B cell (primary cell): ENCODE results near the gene PTPN6. TPM values are rescaled to one million over a fixed set of nuclear protein-coding genes. Genes with fewer than 3 reads are reported as not detected.

Source experiments
- ATAC-seq: fragments of 200-7000 bp; cut with Tn5 transposase; one replicate; pipeline ENCODE4 v1.10.0; 2021; ENCODE audit warnings: low read depth, mild to moderate bottlenecking, moderate number of reproducible peaks, moderate library complexity
- CTCF ChIA-PET: fragments of 350-600 bp; sonication (Branson Sonifier 250); formaldehyde crosslinking; loops from one replicate; lab custom pipeline; 2021; ENCODE audit warnings: antibody characterized with exemption, inconsistent platforms; lab: Charles Lee
- POLR2A ChIA-PET: fragments of 350-600 bp; sonication (Branson Sonifier 250); formaldehyde crosslinking; loops from one replicate; lab custom pipeline; 2021; ENCODE audit warnings: antibody characterized with exemption; lab: Charles Lee
- DNase-seq: peaks from one replicate; pipeline ENCODE4 v3.0.0; 2013
- H2AFZ ChIP-seq: 2 replicates; pipeline ENCODE4 v1.6.1; 2012; ENCODE audit warnings: mild to moderate bottlenecking, low read depth, low read length; ENCODE audit not compliant: insufficient read depth, poor library complexity, severe bottlenecking
- H3K27ac ChIP-seq, 2 donors: 1 replicate in 1 of 2; 2 replicates in 1 of 2; pipeline ENCODE4 v1.5.1; 2012 to 2013; ENCODE audit warnings: low read length in 2 of 2, mild to moderate bottlenecking in 2 of 2, moderate library complexity in 1 of 2
- H3K27me3 ChIP-seq, 4 experiments: fragments of 200-600 bp in 1 of 4; sonication (generic) in 1 of 4; replicated peaks in 1 of 4; 1 replicate in 2 of 4; 2 replicates in 2 of 4; pipeline versions ENCODE4 v1.6.1 to v1.7.0; 2013 to 2016; ENCODE audit warnings: low read length in 3 of 4, mild to moderate bottlenecking in 2 of 4, mixed read lengths in 1 of 4, moderate library complexity in 1 of 4; ENCODE audit not compliant: insufficient read depth in 4 of 4, control insufficient read depth in 3 of 4; ENCODE audit errors: control extremely low read depth in 1 of 4
- H3K36me3 ChIP-seq, 2 experiments: replicated peaks in 1 of 2; 1 replicate in 1 of 2; 2 replicates in 1 of 2; pipeline versions ENCODE4 v1.6.1 to v1.7.1; 2013; ENCODE audit warnings: low read length in 1 of 2; ENCODE audit not compliant: insufficient read depth in 2 of 2, control insufficient read depth in 1 of 2; ENCODE audit errors: control extremely low read depth in 1 of 2, extremely low read depth in 1 of 2
- H3K4me1 ChIP-seq, 2 donors: fragments of 200-600 bp in 1 of 2; sonication (generic) in 1 of 2; 1 replicate in 1 of 2; 2 replicates in 1 of 2; pipeline versions ENCODE4 v1.5.1 to v1.6.1; 2013 to 2017; ENCODE audit warnings: low read length in 2 of 2; ENCODE audit not compliant: control insufficient read depth in 2 of 2, insufficient read depth in 2 of 2
- H3K4me2 ChIP-seq: replicated peaks from 2 replicates; pipeline ENCODE3; 2012; ENCODE audit warnings: mild to moderate bottlenecking, low read depth, low read length; ENCODE audit not compliant: poor library complexity, severe bottlenecking
- H3K4me3 ChIP-seq, 5 experiments: fragments of 200-600 bp in 1 of 5; sonication (generic) in 1 of 5; 1 replicate in 3 of 5; 2 replicates in 2 of 5; pipeline versions ENCODE4 v1.5.1 to v1.7.0; 2011 to 2016; ENCODE audit warnings: low read length in 4 of 5, mild to moderate bottlenecking in 4 of 5, low read depth in 2 of 5, control low read depth in 1 of 5, moderate library complexity in 1 of 5; ENCODE audit not compliant: insufficient read depth in 1 of 5; ENCODE audit errors: control extremely low read depth in 1 of 5, extremely low read depth in 1 of 5
- H3K79me2 ChIP-seq: fragments of 200-600 bp; sonication (generic); one replicate; pipeline ENCODE4 v1.6.0; 2016; ENCODE audit warnings: low read length; ENCODE audit not compliant: control insufficient read depth, insufficient read depth
- H3K9ac ChIP-seq: fragments of 200-600 bp; sonication (generic); 2 replicates; pipeline ENCODE4 v1.6.1; 2017; ENCODE audit warnings: mild to moderate bottlenecking, low read length, moderate library complexity
- H3K9me3 ChIP-seq, 3 donors: one replicate each; pipeline versions ENCODE4 v1.6.1 to v1.7.1; 2013; ENCODE audit warnings: low read length in 2 of 3; ENCODE audit not compliant: control insufficient read depth in 2 of 3, insufficient read depth in 1 of 3; ENCODE audit errors: control extremely low read depth in 1 of 3
- H4K20me1 ChIP-seq: 2 replicates; pipeline ENCODE4 v1.6.0; 2012; ENCODE audit warnings: mild to moderate bottlenecking, low read length; ENCODE audit not compliant: insufficient read depth, control insufficient read depth, poor library complexity, severe bottlenecking
- H3K27ac Mint-ChIP-seq: one replicate; pipeline ENCODE4 v1.8.0; 2021; ENCODE audit warnings: mixed read lengths
- H3K27me3 Mint-ChIP-seq: one replicate; pipeline ENCODE4 v1.8.0; 2021; ENCODE audit warnings: mixed read lengths
- H3K4me1 Mint-ChIP-seq: one replicate; pipeline ENCODE4 v1.8.0; 2021; ENCODE audit warnings: mixed read lengths
- H3K4me3 Mint-ChIP-seq: one replicate; pipeline ENCODE4 v1.8.0; 2021; ENCODE audit warnings: mixed read lengths
- H3K9me3 Mint-ChIP-seq: one replicate; pipeline ENCODE4 v1.8.0; 2022; ENCODE audit warnings: mixed read lengths; ENCODE audit not compliant: insufficient read depth
- EZH2 ChIP-seq: IDR thresholded peaks from 2 replicates; pipeline ENCODE4 v1.6.1; 2012; ENCODE audit warnings: borderline replicate concordance, low read depth, mild to moderate bottlenecking, moderate library complexity, low read length; ENCODE audit not compliant: insufficient read depth, poor library complexity, severe bottlenecking
- WGBS: methylation state at CpG from one replicate; pipeline ENCODE4 v1.1.5; 2013; ENCODE audit warnings: missing lambda C conversion rate; ENCODE audit not compliant: insufficient coverage; 5-methylcytosine and 5-hydroxymethylcytosine counted together
- intact Hi-C: fragments of 100-400 bp; cut with micrococcal nuclease; formaldehyde crosslinking; loops from one replicate; pipeline ENCODE4 v1.10.0; 2022
- polyA plus RNA-seq: library from polyadenylated mRNA; depleted of rRNA; stranded (reverse); fragments of >200 nt; gene quantifications from 2 replicates; pipeline ENCODE4 v1.2.3, GENCODE V29; 2012
- total RNA-seq, 2 donors: library from RNA; stranded (reverse); fragments of 120-200 nt in 1 of 2; gene quantifications; 1 replicate in 1 of 2; 2 replicates in 1 of 2; pipeline versions ENCODE4 v1.2.3 to v1.2.4, GENCODE V29; 2013 to 2022
- TF ChIP-seq, protein P1 (sequence below): fragments of 200-600 bp; IDR thresholded peaks from one replicate; pipeline ENCODE4 v1.8.0; 2022; ENCODE audit warnings: antibody characterized with exemption, mild to moderate bottlenecking

Gene PTPN6
- total and polyA plus RNA-seq, 2 donors (not counting 1 experiment from before 2014, with no cell fraction given): 312 to 874 TPM

DNA sequence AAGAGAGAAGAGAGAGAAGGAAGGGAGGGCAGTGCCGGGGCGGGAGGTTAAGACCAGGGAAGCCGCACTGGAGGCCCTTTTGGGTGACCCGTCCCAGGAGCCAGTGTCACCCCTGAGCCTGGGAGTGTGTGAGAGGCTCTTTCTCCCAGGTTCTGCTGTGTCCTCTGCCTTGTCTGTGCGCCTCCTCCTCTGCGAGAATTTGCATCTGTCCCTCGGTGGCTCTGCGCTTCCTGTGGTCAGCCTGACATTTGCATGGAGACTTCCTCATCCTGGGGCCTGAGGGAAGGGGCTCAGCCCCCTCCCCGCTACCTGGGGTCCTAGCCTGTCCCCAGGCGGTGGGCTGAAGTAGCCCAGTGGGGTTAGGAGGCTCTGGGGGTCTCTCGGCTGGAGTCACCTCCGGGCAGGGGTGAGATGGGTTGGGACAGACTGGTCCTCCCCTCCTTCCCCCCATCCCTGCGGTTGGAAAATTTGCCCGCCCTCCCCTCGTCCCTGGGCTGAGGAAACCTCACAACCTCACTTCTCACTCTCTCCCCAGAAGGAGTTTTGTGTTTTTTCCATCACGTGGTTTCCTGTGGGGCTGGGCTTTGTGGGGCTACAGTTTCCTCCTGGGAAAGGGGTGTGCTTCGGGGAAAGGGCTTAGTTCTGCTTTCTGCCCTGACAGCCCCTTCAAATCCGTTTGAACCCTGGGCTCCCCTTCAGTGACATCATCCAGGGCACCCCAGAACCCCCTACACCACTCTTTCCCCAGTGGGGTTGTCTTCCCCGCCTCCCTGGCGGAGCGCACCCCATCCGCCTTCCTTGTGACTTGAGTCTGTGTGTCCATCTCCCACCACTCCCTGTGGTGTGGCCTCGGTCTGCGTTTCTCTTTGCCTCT, 2.5 kb downstream of the PTPN6 start:
- peak overlapping the region; percentile 92 for H3K4me2 ChIP-seq
- Mint-ChIP-seq H3K27me3 (no peaks in the 10 kb centered on the region), H3K4me1 (peaks cover 88% of the 10 kb centered on the region), H3K4me3 (peak overlapping the region; percentile 98), H3K27ac (peak overlapping the region; percentile 98), H3K9me3 (no peaks in the 10 kb centered on the region)
- DNase-seq: peak; percentile 89
- WGBS: under 1% methylated on average over 17 of the region's 24 CpGs
- no peaks in the 10 kb centered on the region for H3K9me3 ChIP-seq
- H3K27me3 ChIP-seq: no peaks in the 10 kb centered on the region
- CTCF ChIA-PET: interaction anchor here (2.7 to 16.6 kb wide), 5 partner anchors 7 to 81 kb away, joined by 9 to 944 read pairs (median 17); partner anchors contain the start of genes C12orf57, PTPN6, RNU7-1 and SPSB2
- TF ChIP-seq EZH2: no peak
- TF ChIP-seq, protein P1, sequence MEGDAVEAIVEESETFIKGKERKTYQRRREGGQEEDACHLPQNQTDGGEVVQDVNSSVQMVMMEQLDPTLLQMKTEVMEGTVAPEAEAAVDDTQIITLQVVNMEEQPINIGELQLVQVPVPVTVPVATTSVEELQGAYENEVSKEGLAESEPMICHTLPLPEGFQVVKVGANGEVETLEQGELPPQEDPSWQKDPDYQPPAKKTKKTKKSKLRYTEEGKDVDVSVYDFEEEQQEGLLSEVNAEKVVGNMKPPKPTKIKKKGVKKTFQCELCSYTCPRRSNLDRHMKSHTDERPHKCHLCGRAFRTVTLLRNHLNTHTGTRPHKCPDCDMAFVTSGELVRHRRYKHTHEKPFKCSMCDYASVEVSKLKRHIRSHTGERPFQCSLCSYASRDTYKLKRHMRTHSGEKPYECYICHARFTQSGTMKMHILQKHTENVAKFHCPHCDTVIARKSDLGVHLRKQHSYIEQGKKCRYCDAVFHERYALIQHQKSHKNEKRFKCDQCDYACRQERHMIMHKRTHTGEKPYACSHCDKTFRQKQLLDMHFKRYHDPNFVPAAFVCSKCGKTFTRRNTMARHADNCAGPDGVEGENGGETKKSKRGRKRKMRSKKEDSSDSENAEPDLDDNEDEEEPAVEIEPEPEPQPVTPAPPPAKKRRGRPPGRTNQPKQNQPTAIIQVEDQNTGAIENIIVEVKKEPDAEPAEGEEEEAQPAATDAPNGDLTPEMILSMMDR: no peak
- intact Hi-C loops: loop anchor here (1.0 kb wide), 1 partner anchor 7 kb away; no protein-coding TSS in a partner anchor
- H3K79me2 ChIP-seq: peaks cover 89% of the 10 kb centered on the region
- ATAC-seq: peak; percentile 42
- peak overlapping the region; percentile 84 to 99 for H3K27ac ChIP-seq
- H3K4me1 ChIP-seq: peaks cover 71 to 76% of the 10 kb centered on the region in 2 donors
- POLR2A ChIA-PET: interaction anchor here (18.2 to 18.5 kb wide), 2 partner anchors 4 to 9 kb away, joined by 662 read pairs; partner anchors contain the start of genes C12orf57, PTPN6 and RNU7-1
- no peak overlapping the region for H2AFZ ChIP-seq
- H4K20me1 ChIP-seq: peaks cover 58% of the 10 kb centered on the region
- H3K4me3 ChIP-seq: peak overlapping the region; percentile 88 to 98 (median 92)
- H3K36me3 ChIP-seq: peaks cover 0 to 68% of the 10 kb centered on the region in 2 experiments
- H3K9ac ChIP-seq: peak overlapping the region; percentile 95
